HepG2 (cell line): Measurements from ENCODE around the gene RHOBTB3. TPM values are rescaled to one million over a fixed set of nuclear protein-coding genes. Genes with fewer than 3 reads are reported as not detected.

Experiments used
- ADNP ChIP-seq: sonication (generic); formaldehyde crosslinking; IDR thresholded peaks from 2 replicates; pipeline ENCODE4 v1.4.0; 2020; ENCODE audit warnings: missing genetic modification reagents
- ATF6 ChIP-seq: sonication (generic); formaldehyde crosslinking; conservative IDR thresholded peaks from 2 replicates; pipeline ENCODE4 v1.4.0; 2020; ENCODE audit warnings: missing genetic modification reagents
- CBFB ChIP-seq: sonication (generic); formaldehyde crosslinking; IDR thresholded peaks from 2 replicates; pipeline ENCODE4 v1.4.0; 2020; ENCODE audit warnings: missing genetic modification reagents
- CBX2 ChIP-seq, 2 experiments: fragments of 200-600 bp in 1 of 2; sonication (generic); formaldehyde crosslinking in 1 of 2; IDR thresholded peaks; 2 replicates each; pipeline versions ENCODE4 v1.7.0 to v1.8.1; 2018 to 2022; ENCODE audit warnings: low read depth in 2 of 2, low read length in 1 of 2, mild to moderate bottlenecking in 1 of 2, missing genetic modification reagents in 1 of 2
- CREB1 ChIP-seq, 2 experiments: fragments of 450-650 bp in 1 of 2; IDR thresholded peaks; 2 replicates each; pipeline ENCODE4 v1.6.1; 2016 to 2017; ENCODE audit warnings: control low read depth in 1 of 2, mild to moderate bottlenecking in 1 of 2, missing compliant biosample characterization in 1 of 2, missing genetic modification characterization in 1 of 2
- DBP ChIP-seq: sonication (generic); formaldehyde crosslinking; IDR thresholded peaks from 2 replicates; pipeline ENCODE4 v1.4.0; 2020; ENCODE audit warnings: missing genetic modification reagents; ENCODE audit errors: not compliant biosample characterization
- EHMT2 ChIP-seq: fragments of 200-600 bp; sonication (generic); IDR thresholded peaks from 2 replicates; pipeline ENCODE4 v1.7.0; 2017; ENCODE audit warnings: antibody characterized with exemption, low read depth, low read length, borderline replicate concordance
- ELF4 ChIP-seq: sonication (generic); formaldehyde crosslinking; IDR thresholded peaks from 2 replicates; pipeline ENCODE4 v1.5.0; 2020; ENCODE audit warnings: missing genetic modification reagents, mild to moderate bottlenecking, moderate library complexity, borderline replicate concordance
- FOSL2 ChIP-seq: sonication (generic); formaldehyde crosslinking; IDR thresholded peaks from 2 replicates; pipeline ENCODE4 v1.4.0; 2020; ENCODE audit warnings: missing genetic modification reagents
- PCBP2 ChIP-seq: fragments of 200-400 bp; formaldehyde crosslinking; optimal IDR thresholded peaks from 2 replicates; pipeline ENCODE3; 2018; ENCODE audit warnings: low read length, low read depth; ENCODE audit not compliant: poor library complexity, severe bottlenecking
- RFXANK ChIP-seq: IDR thresholded peaks from 2 replicates; pipeline ENCODE4 v1.6.1; 2016
- SIN3B ChIP-seq: fragments of 150-350 bp; IDR thresholded peaks from 2 replicates; pipeline ENCODE4 v1.6.1; 2014; ENCODE audit warnings: low read length
- SNAI1 ChIP-seq: sonication (generic); formaldehyde crosslinking; IDR thresholded peaks from 2 replicates; pipeline ENCODE4 v1.5.0; 2020; ENCODE audit warnings: mild to moderate bottlenecking, missing genetic modification reagents, borderline replicate concordance
- TCF12 ChIP-seq, 2 experiments: fragments of 450-650 bp in 1 of 2; sonication (generic) in 1 of 2; formaldehyde crosslinking in 1 of 2; IDR thresholded peaks; 2 replicates each; pipeline versions ENCODE4 v1.6.1 to v1.8.0; 2017 to 2022; ENCODE audit warnings: antibody characterized with exemption in 1 of 2, mild to moderate bottlenecking in 1 of 2, missing genetic modification reagents in 1 of 2, moderate library complexity in 1 of 2
- ZC3H13 ChIP-seq: sonication (generic); formaldehyde crosslinking; IDR thresholded peaks from 2 replicates; pipeline ENCODE4 v1.8.1; 2023; ENCODE audit warnings: mild to moderate bottlenecking, missing genetic modification reagents, moderate library complexity
- ZNF205 ChIP-seq: IDR thresholded peaks from 2 replicates; pipeline ENCODE4 v1.6.1; 2018; ENCODE audit warnings: missing biosample characterization, missing genetic modification reagents
- ZNF331 ChIP-seq: sonication (generic); formaldehyde crosslinking; IDR thresholded peaks from 2 replicates; pipeline ENCODE4 v1.4.0; 2020; ENCODE audit warnings: missing genetic modification reagents
- ZNF552 ChIP-seq: sonication (generic); formaldehyde crosslinking; IDR thresholded peaks from 2 replicates; pipeline ENCODE4 v1.9.0; 2022; ENCODE audit warnings: missing genetic modification reagents, mild to moderate bottlenecking, borderline replicate concordance
- ZNF644 ChIP-seq: IDR thresholded peaks from 2 replicates; pipeline ENCODE4 v1.6.1; 2016; ENCODE audit warnings: low read depth
- ZSCAN22 ChIP-seq: sonication (generic); formaldehyde crosslinking; IDR thresholded peaks from 2 replicates; pipeline ENCODE4 v1.4.0; 2020; ENCODE audit warnings: mild to moderate bottlenecking, missing genetic modification reagents
- polyA plus RNA-seq, 8 experiments: library from polyadenylated mRNA; depleted of rRNA in 3 of 8; stranded (reverse) in 7 of 8; unstranded in 1 of 8; fragments of >200 nt; fragmentation: Illumina TruSeq in 4 of 8; extraction: Trizol in 4 of 8; gene quantifications; 2 replicates each; pipeline versions ENCODE4 v1.2.1 to v1.2.3, GENCODE V29; 2011 to 2016; ENCODE audit warnings: low read depth in 4 of 8, missing spikeins in 1 of 8, mixed read lengths in 1 of 8; ENCODE audit not compliant: insufficient read depth in 1 of 8
- total RNA-seq, 5 experiments: library from RNA; depleted of rRNA; stranded (reverse); fragments of >200 nt; fragmentation: Illumina TruSeq; extraction: Trizol; gene quantifications; 2 replicates each; pipeline ENCODE4 v1.2.3, GENCODE V29; 2016; ENCODE audit warnings: low read depth in 1 of 5
- TF ChIP-seq, protein P1 (sequence below): IDR thresholded peaks from 2 replicates; pipeline ENCODE4 v1.6.1; 2016; ENCODE audit warnings: low read depth
- TF ChIP-seq, protein P2 (sequence below): sonication (generic); formaldehyde crosslinking; IDR thresholded peaks from 2 replicates; pipeline ENCODE4 v1.4.0; 2020; ENCODE audit warnings: mild to moderate bottlenecking, low read depth, missing genetic modification reagents
- TF ChIP-seq, protein P3 (sequence below): conservative IDR thresholded peaks from 2 replicates; pipeline ENCODE4 v1.6.1; 2018; ENCODE audit warnings: missing genetic modification reagents

Gene RHOBTB3
- total and polyA plus RNA-seq, 2 of the 13 experiments (the other 11 are each of a cell fraction or from before 2014, with no cell fraction given): 31.6 to 35.4 TPM

GRCh38 chr5:95770830-95771708, 39.9 kb downstream of the RHOBTB3 start (continued):
- TF ChIP-seq SNAI1 (CRISPR knock-in tag) (no peak), ZNF205 (no peak), CBX2 (IDR thresholded peaks at IDR 0.05; ENCODE audit: low read depth, low read length) (no peak), CBX2 (CRISPR knock-in tag; IDR thresholded peaks at IDR 0.05; ENCODE audit: low read depth) (no peak), PCBP2 (no peak), ADNP (no peak), FOSL2 (CRISPR knock-in tag) (0 out of 2 replicates have a peak, but pooled peaks have one; percentile 13), CREB1 (IDR thresholded peaks at IDR 0.05) (no peak), CREB1 (CRISPR knock-in tag; IDR thresholded peaks at IDR 0.05) (peak; percentile 56; the same call in 1 of the 2 replicates), ZNF552 (CRISPR knock-in tag) (no peak), ZC3H13 (CRISPR knock-in tag) (no peak), ZNF644 (CRISPR knock-in tag) (0 out of 2 replicates have a peak, but pooled peaks have one; percentile 35), CBFB (no peak), ATF6 (CRISPR knock-in tag) (no peak), EHMT2 (no peak), ZSCAN22 (CRISPR knock-in tag) (no peak), DBP (CRISPR knock-in tag) (no peak), ZNF331 (CRISPR knock-in tag) (0 out of 2 replicates have a peak, but pooled peaks have one; percentile 24), TCF12 (IDR thresholded peaks at IDR 0.05) (no peak), TCF12 (CRISPR knock-in tag; IDR thresholded peaks at IDR 0.05) (no peak), SIN3B (no peak), ELF4 (CRISPR knock-in tag) (no peak), RFXANK (CRISPR knock-in tag) (no peak)
- TF ChIP-seq, protein P1, sequence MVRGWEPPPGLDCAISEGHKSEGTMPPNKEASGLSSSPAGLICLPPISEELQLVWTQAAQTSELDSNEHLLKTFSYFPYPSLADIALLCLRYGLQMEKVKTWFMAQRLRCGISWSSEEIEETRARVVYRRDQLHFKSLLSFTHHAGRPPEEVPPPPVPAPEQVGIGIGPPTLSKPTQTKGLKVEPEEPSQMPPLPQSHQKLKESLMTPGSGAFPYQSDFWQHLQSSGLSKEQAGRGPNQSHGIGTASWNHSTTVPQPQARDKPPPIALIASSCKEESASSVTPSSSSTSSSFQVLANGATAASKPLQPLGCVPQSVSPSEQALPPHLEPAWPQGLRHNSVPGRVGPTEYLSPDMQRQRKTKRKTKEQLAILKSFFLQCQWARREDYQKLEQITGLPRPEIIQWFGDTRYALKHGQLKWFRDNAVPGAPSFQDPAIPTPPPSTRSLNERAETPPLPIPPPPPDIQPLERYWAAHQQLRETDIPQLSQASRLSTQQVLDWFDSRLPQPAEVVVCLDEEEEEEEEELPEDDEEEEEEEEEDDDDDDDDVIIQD: peak; percentile 70; the same call in 1 of the 2 replicates
- TF ChIP-seq, protein P2, sequence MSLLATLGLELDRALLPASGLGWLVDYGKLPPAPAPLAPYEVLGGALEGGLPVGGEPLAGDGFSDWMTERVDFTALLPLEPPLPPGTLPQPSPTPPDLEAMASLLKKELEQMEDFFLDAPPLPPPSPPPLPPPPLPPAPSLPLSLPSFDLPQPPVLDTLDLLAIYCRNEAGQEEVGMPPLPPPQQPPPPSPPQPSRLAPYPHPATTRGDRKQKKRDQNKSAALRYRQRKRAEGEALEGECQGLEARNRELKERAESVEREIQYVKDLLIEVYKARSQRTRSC (CRISPR knock-in tag): no peak
- TF ChIP-seq, protein P3, sequence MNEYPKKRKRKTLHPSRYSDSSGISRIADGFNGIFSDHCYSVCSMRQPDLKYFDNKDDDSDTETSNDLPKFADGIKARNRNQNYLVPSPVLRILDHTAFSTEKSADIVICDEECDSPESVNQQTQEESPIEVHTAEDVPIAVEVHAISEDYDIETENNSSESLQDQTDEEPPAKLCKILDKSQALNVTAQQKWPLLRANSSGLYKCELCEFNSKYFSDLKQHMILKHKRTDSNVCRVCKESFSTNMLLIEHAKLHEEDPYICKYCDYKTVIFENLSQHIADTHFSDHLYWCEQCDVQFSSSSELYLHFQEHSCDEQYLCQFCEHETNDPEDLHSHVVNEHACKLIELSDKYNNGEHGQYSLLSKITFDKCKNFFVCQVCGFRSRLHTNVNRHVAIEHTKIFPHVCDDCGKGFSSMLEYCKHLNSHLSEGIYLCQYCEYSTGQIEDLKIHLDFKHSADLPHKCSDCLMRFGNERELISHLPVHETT (CRISPR knock-in tag): no peak
